Measurements from ENCODE around the gene CDK5RAP2. TPM values are rescaled to one million over a fixed set of nuclear protein-coding genes. Genes with fewer than 3 reads are reported as not detected.

The CDK5RAP2 gene
- polyA plus RNA-seq, 3 donors = 64.8 to 74.7 (median 73.2) TPM

GRCh38 chr9:120361551-120361950 lies 218.4 kb downstream of the CDK5RAP2 start:
- DNase-seq = no peak

- DNase-seq = no peak
These were observed 219.5 kb downstream of the CDK5RAP2 start for GRCh38 chr9:120360510-120360909.

- no peak for DNase-seq
These were observed 219.9 kb downstream of the CDK5RAP2 start for GRCh38 chr9:120360046-120360445.

GRCh38 chr9:120358877-120359276 lies 221.1 kb downstream of the CDK5RAP2 start:
- DNase-seq = no peak

- peak; percentile 65 for DNase-seq
These were observed 226.5 kb downstream of the CDK5RAP2 start for GRCh38 chr9:120353506-120353905.

- no peak for DNase-seq
These were observed 228.9 kb downstream of the CDK5RAP2 start for GRCh38 chr9:120351106-120351505.

GRCh38 chr9:120350596-120350995 lies 229.4 kb downstream of the CDK5RAP2 start:
- no peak for DNase-seq

- DNase-seq = peak; percentile 26
These were observed 231.0 kb downstream of the CDK5RAP2 start for GRCh38 chr9:120348951-120349429.

- DNase-seq = no peak
These were observed 234.6 kb downstream of the CDK5RAP2 start for GRCh38 chr9:120345379-120345778.

GRCh38 chr9:120344230-120344629 lies 235.7 kb downstream of the CDK5RAP2 start:
- DNase-seq = no peak

GRCh38 chr9:120343416-120343815 lies 236.6 kb downstream of the CDK5RAP2 start:
- DNase-seq = no peak

Other genes starting within 250 kb of the CDK5RAP2 start
- 10 to 100 TPM; 14.0 to 17.9 (median 15.6) TPM for gene MEGF9, start 134.3 kb upstream of the CDK5RAP2 start, polyA plus RNA-seq (ENCODE audit: insufficient read length in 3 of 3)
- gene FBXW2, start 213.2 kb upstream of the CDK5RAP2 start, polyA plus RNA-seq (ENCODE audit: insufficient read length in 3 of 3) = 10 to 100 TPM; 35.8 to 50.7 (median 46.9) TPM

All from renal pelvis (tissue), 4 donors.